Parathyroid adenoma (tissue), 2 donors: Measurements from ENCODE around the gene ADAMTSL2.

ENCODE experiments used
- H2AFZ ChIP-seq: fragments of 300-600 bp; sonication (generic); one replicate; pipeline ENCODE4 v1.7.0; 2017; ENCODE audit warnings: antibody characterized with exemption, mild to moderate bottlenecking
- H3K27ac ChIP-seq: fragments of 300-600 bp; sonication (generic); one replicate; pipeline ENCODE4 v1.7.0; 2017
- H3K27me3 ChIP-seq: fragments of 300-600 bp; sonication (generic); one replicate; pipeline ENCODE4 v1.7.0; 2017; ENCODE audit warnings: low read length; ENCODE audit not compliant: control insufficient read depth, insufficient read depth
- H3K36me3 ChIP-seq: fragments of 300-600 bp; sonication (generic); one replicate; pipeline ENCODE4 v1.7.0; 2017; ENCODE audit warnings: low read length; ENCODE audit not compliant: control insufficient read depth, insufficient read depth
- H3K4me1 ChIP-seq: fragments of 300-600 bp; sonication (generic); one replicate; pipeline ENCODE4 v1.7.0; 2017; ENCODE audit warnings: control low read depth
- H3K4me2 ChIP-seq: fragments of 300-600 bp; sonication (generic); one replicate; pipeline ENCODE4 v1.7.0; 2017; ENCODE audit warnings: low read length
- H3K4me3 ChIP-seq: fragments of 300-600 bp; sonication (generic); one replicate; pipeline ENCODE4 v1.7.0; 2017; ENCODE audit warnings: low read depth, low read length
- H3K79me2 ChIP-seq: fragments of 300-600 bp; sonication (generic); one replicate; pipeline ENCODE4 v1.7.0; 2017; ENCODE audit warnings: control low read depth
- H3K9ac ChIP-seq: fragments of 300-600 bp; sonication (generic); one replicate; pipeline ENCODE4 v1.7.0; 2017; ENCODE audit warnings: mild to moderate bottlenecking
- H3K9me3 ChIP-seq: fragments of 300-600 bp; sonication (generic); one replicate; pipeline ENCODE4 v1.7.0; 2017; ENCODE audit warnings: low read length; ENCODE audit not compliant: control insufficient read depth
- CTCF ChIP-seq: fragments of 300-600 bp; sonication (generic); IDR thresholded peaks from one replicate; pipeline ENCODE4 v1.7.0; 2017; ENCODE audit warnings: antibody characterized with exemption, mild to moderate bottlenecking
- donor health status: primary hyperparathyroidism.

The ADAMTSL2 gene

GRCh38 chr9:133495327-133496293, 38.9 kb upstream of the ADAMTSL2 start:
- Histone ChIP-seq H3K9ac (no peak overlapping the region), H2AFZ (no peak overlapping the region), H3K4me3 (no peak overlapping the region), H3K27me3 (no peaks in the 10 kb centered on the region), H3K27ac (no peak overlapping the region), H3K79me2 (no peaks in the 10 kb centered on the region), H3K4me2 (no peak overlapping the region), H3K9me3 (no peaks in the 10 kb centered on the region), H3K36me3 (no peaks in the 10 kb centered on the region), H3K4me1 (no peaks in the 10 kb centered on the region)
- no peak for TF ChIP-seq CTCF

- H3K9me3 ChIP-seq = no peaks in the 10 kb centered on the region
- no peak overlapping the region for H2AFZ ChIP-seq
- no peaks in the 10 kb centered on the region for H3K4me1 ChIP-seq
- no peak overlapping the region for H3K27ac ChIP-seq
- no peak overlapping the region for H3K4me3 ChIP-seq
- no peaks in the 10 kb centered on the region for H3K27me3 ChIP-seq
- H3K9ac ChIP-seq = no peak overlapping the region
- H3K79me2 ChIP-seq = no peaks in the 10 kb centered on the region
- no peaks in the 10 kb centered on the region for H3K36me3 ChIP-seq
- no peak for TF ChIP-seq CTCF
- H3K4me2 ChIP-seq = no peak overlapping the region
These were observed 37.4 kb upstream of the ADAMTSL2 start for GRCh38 chr9:133496861-133497842.

GRCh38 chr9:133499132-133499891, 35.2 kb upstream of the ADAMTSL2 start:
- no peaks in the 10 kb centered on the region for H3K36me3 ChIP-seq
- H3K27me3 ChIP-seq = no peaks in the 10 kb centered on the region
- H3K79me2 ChIP-seq = no peaks in the 10 kb centered on the region
- no peak overlapping the region for H3K9ac ChIP-seq
- TF ChIP-seq CTCF = no peak
- H3K4me3 ChIP-seq = no peak overlapping the region
- no peak overlapping the region for H3K27ac ChIP-seq
- H2AFZ ChIP-seq = no peak overlapping the region
- H3K9me3 ChIP-seq = no peaks in the 10 kb centered on the region
- no peak overlapping the region for H3K4me2 ChIP-seq
- no peaks in the 10 kb centered on the region for H3K4me1 ChIP-seq

- H3K4me2 ChIP-seq = no peak overlapping the region
- no peaks in the 10 kb centered on the region for H3K9me3 ChIP-seq
- H3K9ac ChIP-seq = no peak overlapping the region
- H3K4me1 ChIP-seq = no peaks in the 10 kb centered on the region
- no peaks in the 10 kb centered on the region for H3K79me2 ChIP-seq
- H3K4me3 ChIP-seq = no peak overlapping the region
- no peak overlapping the region for H3K27ac ChIP-seq
- no peaks in the 10 kb centered on the region for H3K27me3 ChIP-seq
- no peak for TF ChIP-seq CTCF
- no peaks in the 10 kb centered on the region for H3K36me3 ChIP-seq
- no peak overlapping the region for H2AFZ ChIP-seq
These were observed 34.6 kb upstream of the ADAMTSL2 start for GRCh38 chr9:133499892-133500270.
